Thyroid gland (tissue), 4 donors: Measurements from ENCODE around the gene TBC1D5.

Experiments
- POLR2A ChIP-seq, 2 donors: fragments of 450-650 bp; IDR thresholded peaks; one replicate each; pipeline ENCODE4 v1.6.1; 2017; ENCODE audit warnings: antibody characterized with exemption in 2 of 2, mild to moderate bottlenecking in 2 of 2, moderate library complexity in 1 of 2
- TF ChIP-seq, protein P1 (sequence below), 6 experiments: fragments of 200-600 bp in 3 of 6; fragments of 450-650 bp in 3 of 6; sonication (generic) in 3 of 6; IDR thresholded peaks; one replicate each; pipeline ENCODE4 v1.5.1; 2016 to 2019; ENCODE audit warnings: antibody characterized with exemption in 6 of 6, mild to moderate bottlenecking in 2 of 6, inconsistent platforms in 1 of 6, moderate library complexity in 1 of 6

DNA sequence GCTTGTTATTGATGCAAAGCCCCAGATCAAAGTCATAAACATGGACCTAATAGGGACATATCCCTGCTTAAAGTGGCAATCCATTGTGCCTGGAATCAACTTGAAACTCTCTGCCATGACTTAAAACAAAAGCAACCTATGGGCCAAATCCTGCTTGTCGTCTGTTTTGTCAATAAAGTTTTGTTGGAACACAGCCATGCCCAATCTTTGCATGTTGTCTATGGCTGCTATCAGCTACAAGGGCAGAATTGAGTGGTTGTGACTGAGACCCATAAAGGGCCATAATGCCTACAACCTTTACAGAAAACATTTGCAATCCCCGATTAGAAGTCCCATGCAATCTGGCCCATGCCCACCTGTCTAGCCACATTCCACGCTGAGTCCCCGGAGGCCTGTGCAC lies 622.3 kb downstream of the TBC1D5 start:
- TF ChIP-seq, protein P1, sequence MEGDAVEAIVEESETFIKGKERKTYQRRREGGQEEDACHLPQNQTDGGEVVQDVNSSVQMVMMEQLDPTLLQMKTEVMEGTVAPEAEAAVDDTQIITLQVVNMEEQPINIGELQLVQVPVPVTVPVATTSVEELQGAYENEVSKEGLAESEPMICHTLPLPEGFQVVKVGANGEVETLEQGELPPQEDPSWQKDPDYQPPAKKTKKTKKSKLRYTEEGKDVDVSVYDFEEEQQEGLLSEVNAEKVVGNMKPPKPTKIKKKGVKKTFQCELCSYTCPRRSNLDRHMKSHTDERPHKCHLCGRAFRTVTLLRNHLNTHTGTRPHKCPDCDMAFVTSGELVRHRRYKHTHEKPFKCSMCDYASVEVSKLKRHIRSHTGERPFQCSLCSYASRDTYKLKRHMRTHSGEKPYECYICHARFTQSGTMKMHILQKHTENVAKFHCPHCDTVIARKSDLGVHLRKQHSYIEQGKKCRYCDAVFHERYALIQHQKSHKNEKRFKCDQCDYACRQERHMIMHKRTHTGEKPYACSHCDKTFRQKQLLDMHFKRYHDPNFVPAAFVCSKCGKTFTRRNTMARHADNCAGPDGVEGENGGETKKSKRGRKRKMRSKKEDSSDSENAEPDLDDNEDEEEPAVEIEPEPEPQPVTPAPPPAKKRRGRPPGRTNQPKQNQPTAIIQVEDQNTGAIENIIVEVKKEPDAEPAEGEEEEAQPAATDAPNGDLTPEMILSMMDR (IDR thresholded peaks at IDR 0.05), result no peak
- TF ChIP-seq POLR2A (IDR thresholded peaks at IDR 0.05), result no peak
